ENCODE data around the gene BAIAP2. TPM values are rescaled to one million over a fixed set of nuclear protein-coding genes. Genes with fewer than 3 reads are reported as not detected.

The BAIAP2 gene
- total RNA-seq, 2 donors from 2014 or later, result 9.9 to 15.6 TPM

GRCh38 chr17:81034168-81034777 lies 678 bp upstream of the BAIAP2 start:
- Histone ChIP-seq H3K27me3 (replicated peaks; ENCODE audit: insufficient read depth) (no peaks in the 10 kb centered on the region), H3K27ac (no peak overlapping the region), H3K9me3 (no peaks in the 10 kb centered on the region), H3K36me3 (no peaks in the 10 kb centered on the region), H3K4me1 (ENCODE audit: control insufficient read depth in 1 of 2, low read depth in 2 of 2) (peaks cover 18 to 45% of the 10 kb centered on the region in 2 donors), H3K4me3 (peak overlapping the region; percentile 71)
- no peak for ATAC-seq (ENCODE audit: insufficient number of reproducible peaks, low FRiP score, low read depth)
- no peak for DNase-seq (ENCODE audit: low spot score)
- TF ChIP-seq, protein P1, sequence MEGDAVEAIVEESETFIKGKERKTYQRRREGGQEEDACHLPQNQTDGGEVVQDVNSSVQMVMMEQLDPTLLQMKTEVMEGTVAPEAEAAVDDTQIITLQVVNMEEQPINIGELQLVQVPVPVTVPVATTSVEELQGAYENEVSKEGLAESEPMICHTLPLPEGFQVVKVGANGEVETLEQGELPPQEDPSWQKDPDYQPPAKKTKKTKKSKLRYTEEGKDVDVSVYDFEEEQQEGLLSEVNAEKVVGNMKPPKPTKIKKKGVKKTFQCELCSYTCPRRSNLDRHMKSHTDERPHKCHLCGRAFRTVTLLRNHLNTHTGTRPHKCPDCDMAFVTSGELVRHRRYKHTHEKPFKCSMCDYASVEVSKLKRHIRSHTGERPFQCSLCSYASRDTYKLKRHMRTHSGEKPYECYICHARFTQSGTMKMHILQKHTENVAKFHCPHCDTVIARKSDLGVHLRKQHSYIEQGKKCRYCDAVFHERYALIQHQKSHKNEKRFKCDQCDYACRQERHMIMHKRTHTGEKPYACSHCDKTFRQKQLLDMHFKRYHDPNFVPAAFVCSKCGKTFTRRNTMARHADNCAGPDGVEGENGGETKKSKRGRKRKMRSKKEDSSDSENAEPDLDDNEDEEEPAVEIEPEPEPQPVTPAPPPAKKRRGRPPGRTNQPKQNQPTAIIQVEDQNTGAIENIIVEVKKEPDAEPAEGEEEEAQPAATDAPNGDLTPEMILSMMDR (IDR thresholded peaks at IDR 0.05), result no peak

DNA sequence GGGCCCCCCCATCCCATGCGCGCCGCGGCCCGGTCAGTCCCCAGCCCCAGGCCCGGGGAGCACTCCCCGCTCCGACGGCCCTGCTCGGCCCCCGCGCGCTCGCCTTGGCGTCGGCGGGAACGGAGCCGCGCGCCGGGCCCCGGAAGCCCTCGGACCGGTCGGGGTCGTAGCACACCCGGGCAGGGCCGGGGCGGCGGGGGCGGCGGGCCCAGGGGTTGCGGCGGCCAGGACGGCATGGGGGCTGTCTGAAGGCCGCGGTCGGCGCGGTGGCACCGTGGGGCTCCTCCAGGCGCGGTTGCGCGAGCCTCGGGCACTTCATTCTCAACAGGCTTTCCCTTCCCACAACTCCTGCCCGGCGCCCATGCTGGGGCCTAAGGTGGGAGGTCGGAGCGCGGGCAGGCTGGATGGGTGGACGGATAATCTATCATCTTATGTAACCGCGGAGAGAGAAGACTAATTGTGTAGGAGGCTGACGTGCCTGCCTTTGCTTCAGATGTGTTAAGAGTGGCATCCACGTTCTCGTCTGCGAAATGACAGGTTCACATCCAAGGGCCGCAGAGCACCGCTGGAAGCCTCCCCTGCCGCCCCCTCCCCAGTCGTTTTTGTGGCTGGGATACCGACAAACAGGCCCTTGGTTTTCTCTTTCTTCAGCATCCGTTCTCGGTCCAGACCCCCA lies 708 bp downstream of the BAIAP2 start:
- TF ChIP-seq, protein P1 (IDR thresholded peaks at IDR 0.05), result no peak
- Histone ChIP-seq H3K4me1 (ENCODE audit: control insufficient read depth in 1 of 2, low read depth in 2 of 2) (peaks cover 18 to 59% of the 10 kb centered on the region in 2 donors), H3K4me3 (peak overlapping the region; percentile 71), H3K9me3 (no peaks in the 10 kb centered on the region), H3K36me3 (no peaks in the 10 kb centered on the region), H3K27me3 (replicated peaks; ENCODE audit: insufficient read depth) (no peaks in the 10 kb centered on the region), H3K27ac (no peak overlapping the region)
- no peak for ATAC-seq (ENCODE audit: insufficient number of reproducible peaks, low FRiP score, low read depth)
- no peak for DNase-seq (ENCODE audit: low spot score)

GRCh38 chr17:81036197-81036941 lies 1.4 kb downstream of the BAIAP2 start:
- ATAC-seq (ENCODE audit: insufficient number of reproducible peaks, low FRiP score, low read depth), result no peak
- H3K27ac ChIP-seq, result no peak overlapping the region
- DNase-seq (ENCODE audit: low spot score), result no peak
- H3K9me3 ChIP-seq, result no peaks in the 10 kb centered on the region
- peak overlapping the region; percentile 71 for H3K4me3 ChIP-seq
- no peaks in the 10 kb centered on the region for H3K36me3 ChIP-seq
- H3K27me3 ChIP-seq (replicated peaks; ENCODE audit: insufficient read depth), result no peaks in the 10 kb centered on the region
- TF ChIP-seq, protein P1 (IDR thresholded peaks at IDR 0.05), result no peak
- H3K4me1 ChIP-seq (ENCODE audit: control insufficient read depth in 1 of 2, low read depth in 2 of 2), result peaks cover 18 to 65% of the 10 kb centered on the region in 2 donors

DNA sequence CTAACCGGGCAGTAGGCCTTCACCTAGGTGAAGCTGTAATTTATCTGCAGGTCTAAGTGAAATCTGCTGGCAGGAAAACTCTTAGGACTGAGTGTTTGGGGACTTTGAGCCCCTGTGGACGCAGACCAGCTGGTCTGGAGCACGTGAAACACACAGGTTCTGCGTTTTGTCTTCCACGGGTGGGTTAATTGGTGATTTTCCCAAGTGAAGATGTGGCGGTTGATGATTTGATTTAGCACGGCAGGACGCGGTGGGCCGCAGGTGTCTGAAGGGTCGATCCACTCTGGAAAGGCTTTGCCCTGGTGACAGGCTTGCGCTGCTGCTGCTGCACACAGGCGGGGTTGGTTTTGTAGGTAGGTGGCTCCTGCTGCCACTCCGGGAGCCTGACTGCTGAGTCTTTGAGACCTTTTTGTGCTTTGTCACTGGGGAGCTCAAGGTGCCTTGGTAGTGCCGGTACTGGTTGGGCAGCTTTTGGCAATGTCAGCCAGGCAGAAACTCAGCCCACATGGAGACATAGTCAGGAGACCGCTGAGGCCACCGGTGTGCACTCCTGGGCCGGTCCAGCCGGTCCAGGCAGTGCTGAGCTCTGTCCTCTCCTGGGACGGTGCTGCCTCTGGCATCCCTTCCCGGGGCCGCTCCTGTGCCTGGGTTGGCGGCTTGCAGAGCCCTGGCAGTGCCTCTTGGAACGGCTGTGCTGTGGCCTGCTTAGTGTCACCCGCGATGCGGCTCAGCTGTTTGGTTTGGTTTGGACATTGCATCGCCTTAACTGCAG lies 2.3 kb downstream of the BAIAP2 start:
- peak; percentile 50 for ATAC-seq (ENCODE audit: insufficient number of reproducible peaks, low FRiP score, low read depth)
- DNase-seq (ENCODE audit: low spot score), result peak; percentile 48
- Histone ChIP-seq H3K36me3 (no peaks in the 10 kb centered on the region), H3K4me1 (ENCODE audit: control insufficient read depth in 1 of 2, low read depth in 2 of 2) (peaks cover 18 to 65% of the 10 kb centered on the region in 2 donors), H3K27me3 (replicated peaks; ENCODE audit: insufficient read depth) (no peaks in the 10 kb centered on the region), H3K4me3 (no peak overlapping the region), H3K27ac (no peak overlapping the region), H3K9me3 (no peaks in the 10 kb centered on the region)
- TF ChIP-seq, protein P1 (IDR thresholded peaks at IDR 0.05), result no peak
